ENCODE measurements around the gene METTL27. TPM values are rescaled to one million over a fixed set of nuclear protein-coding genes. Genes with fewer than 3 reads are reported as not detected.
"Not testable (repeated sequence)": the region's sequence is repeated elsewhere in the genome, so short reads cannot be mapped to it uniquely, and the experiment has no call there.

Gene METTL27
- polyA plus RNA-seq, 1 donor = 1.9 TPM

GRCh38 chr7:73869011-73869798 is 26.9 kb upstream of the METTL27 start:
- DNase-seq (ENCODE audit: low read depth) = no peak

GRCh38 chr7:73866446-73866767 is 24.1 kb upstream of the METTL27 start:
- DNase-seq (ENCODE audit: low read depth) = no peak

- DNase-seq (ENCODE audit: low read depth) = no peak
Measured at GRCh38 chr7:73865738-73866445, 23.6 kb upstream of the METTL27 start.

- no peak for DNase-seq (ENCODE audit: low read depth)
Measured at GRCh38 chr7:73864981-73865711, 22.8 kb upstream of the METTL27 start.

GRCh38 chr7:73861305-73861704 is 19.0 kb upstream of the METTL27 start:
- DNase-seq (ENCODE audit: low read depth) = no peak

GRCh38 chr7:73860859-73861258 is 18.5 kb upstream of the METTL27 start, which contains the start of gene TMEM270:
Gene TMEM270 (plus strand): TSS chr7:73861159. CDS start chr7:73861195, 36 bp downstream.
- DNase-seq (ENCODE audit: low read depth) = no peak

GRCh38 chr7:73858807-73859206 is 16.5 kb upstream of the METTL27 start:
- DNase-seq (ENCODE audit: low read depth) = no peak

GRCh38 chr7:73856941-73857340 is 14.6 kb upstream of the METTL27 start:
- no peak for DNase-seq (ENCODE audit: low read depth)

GRCh38 chr7:73852500-73852899 is 10.2 kb upstream of the METTL27 start:
- no peak for DNase-seq (ENCODE audit: low read depth)

GRCh38 chr7:73851410-73852338 is 9.4 kb upstream of the METTL27 start:
- no peak for DNase-seq (ENCODE audit: low read depth)

- no peak for DNase-seq (ENCODE audit: low read depth)
Measured at GRCh38 chr7:73850781-73851207, 8.5 kb upstream of the METTL27 start.

GRCh38 chr7:73847941-73848723 is 5.8 kb upstream of the METTL27 start:
- no peak for DNase-seq (ENCODE audit: low read depth)

- not testable (repeated sequence) for DNase-seq (ENCODE audit: low read depth)
Measured at GRCh38 chr7:73845701-73846195, 3.4 kb upstream of the METTL27 start.

- no peak for DNase-seq (ENCODE audit: low read depth)
Measured at GRCh38 chr7:73844848-73845460, 2.6 kb upstream of the METTL27 start.

GRCh38 chr7:73844131-73844547 is 1.8 kb upstream of the METTL27 start:
- DNase-seq (ENCODE audit: low read depth) = no peak

- no peak for DNase-seq (ENCODE audit: low read depth)
Measured at GRCh38 chr7:73841689-73842066, 638 bp downstream of the METTL27 start.

- no peak for DNase-seq (ENCODE audit: low read depth)
Measured at GRCh38 chr7:73840715-73841379, 1.5 kb downstream of the METTL27 start.

- no peak for DNase-seq (ENCODE audit: low read depth)
Measured at GRCh38 chr7:73839743-73840714, 2.3 kb downstream of the METTL27 start.

Data from forelimb muscle (tissue), 1 donor.